H1 (cell line): Measurements from ENCODE around the gene RPUSD4. TPM values are rescaled to one million over a fixed set of nuclear protein-coding genes. Genes with fewer than 3 reads are reported as not detected.

ENCODE experiments used
- CTCF ChIA-PET: fragments of 300-600 bp; sonication (Branson Sonifier 250); formaldehyde crosslinking; loops from one replicate; lab custom pipeline; 2021; ENCODE audit not compliant: partially characterized antibody; lab: Charles Lee
- POLR2A ChIA-PET: fragments of 300-600 bp; sonication (Branson Sonifier 250); formaldehyde crosslinking; loops from one replicate; lab custom pipeline; 2021; ENCODE audit warnings: inconsistent platforms; ENCODE audit not compliant: partially characterized antibody; lab: Charles Lee
- DNase-seq, 2 experiments: peaks; one replicate each; pipeline versions ENCODE4 v3.0.0 to v3.0.0-alpha.2; 2010 to 2022; ENCODE audit warnings: low spot score in 2 of 2, low read depth in 1 of 2, mixed read lengths in 1 of 2
- FAIRE-seq: peaks from 2 replicates; lab custom pipeline; 2011; peaks lifted over from hg19 to GRCh38; lab: Jason Lieb, UNC
- H2AFZ ChIP-seq: 2 replicates; pipeline ENCODE4 v1.8.1; 2012; ENCODE audit warnings: low read length, inconsistent platforms
- H2AK5ac ChIP-seq: 2 replicates; pipeline ENCODE4 v1.6.1; 2013; ENCODE audit warnings: low read depth, low read length
- H2BK120ac ChIP-seq: replicated peaks from 2 replicates; pipeline ENCODE3; 2013; ENCODE audit warnings: low read depth, low read length, inconsistent platforms
- H2BK12ac ChIP-seq: 2 replicates; pipeline ENCODE4 v1.6.1; 2013; ENCODE audit warnings: low read depth, low read length
- H2BK15ac ChIP-seq: 2 replicates; pipeline ENCODE4 v1.6.1; 2013; ENCODE audit warnings: low read length
- H2BK20ac ChIP-seq: 2 replicates; pipeline ENCODE4 v1.6.1; 2013; ENCODE audit warnings: low read length
- H2BK5ac ChIP-seq: 2 replicates; pipeline ENCODE4 v1.6.1; 2013; ENCODE audit warnings: low read depth, low read length
- H3K14ac ChIP-seq: 2 replicates; pipeline ENCODE4 v1.6.1; 2013; ENCODE audit warnings: inconsistent platforms; ENCODE audit not compliant: insufficient read length
- H3K18ac ChIP-seq: 2 replicates; pipeline ENCODE4 v1.6.1; 2013; ENCODE audit warnings: low read length; ENCODE audit errors: extremely low read depth
- H3K23ac ChIP-seq: 2 replicates; pipeline ENCODE4 v1.6.1; 2013; ENCODE audit warnings: inconsistent platforms; ENCODE audit not compliant: insufficient read length
- H3K23me2 ChIP-seq: 2 replicates; pipeline ENCODE4 v1.6.1; 2013; ENCODE audit warnings: low read depth, low read length
- H3K27ac ChIP-seq: 2 replicates; pipeline ENCODE4 v1.6.1; 2011; ENCODE audit warnings: low read depth, low read length, inconsistent platforms
- H3K27me3 ChIP-seq, 4 experiments: replicated peaks in 1 of 4; 1 replicate in 1 of 4; 2 replicates in 3 of 4; pipeline versions ENCODE4 v1.6.1 to v1.8.1; 2011 to 2013; ENCODE audit warnings: low read length in 3 of 4, mild to moderate bottlenecking in 3 of 4, inconsistent platforms in 2 of 4, mixed read lengths in 2 of 4, moderate library complexity in 1 of 4; ENCODE audit not compliant: control insufficient read depth in 3 of 4, insufficient read depth in 3 of 4; ENCODE audit errors: extremely low read depth in 1 of 4
- H3K36me3 ChIP-seq, 4 experiments: 2 replicates each; pipeline versions ENCODE4 v1.6.1 to v1.8.1; 2011 to 2013; ENCODE audit warnings: mild to moderate bottlenecking in 4 of 4, low read length in 3 of 4, moderate library complexity in 2 of 4, control low read depth in 1 of 4, inconsistent platforms in 1 of 4; ENCODE audit not compliant: insufficient read depth in 4 of 4, control insufficient read depth in 2 of 4
- H3K4ac ChIP-seq: replicated peaks from 2 replicates; pipeline ENCODE3; 2013; ENCODE audit warnings: low read length, low read depth, mixed read lengths, inconsistent platforms; ENCODE audit not compliant: insufficient read length
- H3K4me1 ChIP-seq, 4 experiments: replicated peaks in 1 of 4; 1 replicate in 1 of 4; 2 replicates in 3 of 4; pipeline versions ENCODE4 v1.6.1 to v1.8.1; 2011 to 2013; ENCODE audit warnings: low read length in 3 of 4, inconsistent platforms in 2 of 4, mixed read lengths in 1 of 4; ENCODE audit not compliant: insufficient read depth in 4 of 4, control insufficient read depth in 3 of 4
- H3K4me2 ChIP-seq, 2 experiments: 2 replicates each; pipeline versions ENCODE4 v1.6.1 to v1.8.1; 2011 to 2013; ENCODE audit warnings: low read depth in 2 of 2, low read length in 2 of 2, control low read depth in 1 of 2, inconsistent platforms in 1 of 2, mild to moderate bottlenecking in 1 of 2; ENCODE audit not compliant: insufficient read depth in 1 of 2
- H3K4me3 ChIP-seq, 4 experiments: fragments of 200-600, 300-600 bp in 1 of 4; sonication (generic), shearing (Covaris generic), sonication (Bioruptor Twin) in 1 of 4; 2 replicates each; pipeline versions ENCODE4 v1.5.1 to v1.8.1; 2011 to 2016; ENCODE audit warnings: low read length in 4 of 4, low read depth in 3 of 4, control low read depth in 2 of 4, inconsistent platforms in 2 of 4, mild to moderate bottlenecking in 2 of 4, mixed read lengths in 1 of 4, moderate library complexity in 1 of 4; ENCODE audit not compliant: insufficient read depth in 2 of 4; ENCODE audit errors: extremely low read depth in 1 of 4
- H3K56ac ChIP-seq: replicated peaks from 2 replicates; pipeline ENCODE3; 2013; ENCODE audit warnings: low read depth, mild to moderate bottlenecking, mixed read lengths, low read length, inconsistent platforms; ENCODE audit not compliant: insufficient read length
- H3K79me1 ChIP-seq: 2 replicates; pipeline ENCODE4 v1.6.1; 2013; ENCODE audit warnings: low read depth, low read length, control low read depth
- H3K79me2 ChIP-seq, 2 experiments: 2 replicates each; pipeline versions ENCODE4 v1.6.1 to v1.8.1; 2012 to 2013; ENCODE audit warnings: low read length in 2 of 2, mild to moderate bottlenecking in 2 of 2, inconsistent platforms in 1 of 2; ENCODE audit not compliant: insufficient read depth in 2 of 2, control insufficient read depth in 1 of 2
- H3K9ac ChIP-seq, 4 experiments: replicated peaks in 1 of 4; 1 replicate in 1 of 4; 2 replicates in 3 of 4; pipeline versions ENCODE4 v1.6.1 to v1.8.1; 2011 to 2013; ENCODE audit warnings: low read depth in 3 of 4, low read length in 3 of 4, control low read depth in 2 of 4, mild to moderate bottlenecking in 2 of 4, moderate library complexity in 2 of 4, inconsistent platforms in 1 of 4; ENCODE audit errors: extremely low read depth in 1 of 4
- H3K9me3 ChIP-seq, 2 experiments: 2 replicates each; pipeline versions ENCODE4 v1.6.1 to v1.8.1; 2012 to 2013; ENCODE audit warnings: mild to moderate bottlenecking in 2 of 2, moderate library complexity in 2 of 2, control low read depth in 1 of 2, inconsistent platforms in 1 of 2, low read depth in 1 of 2, low read length in 1 of 2, mixed read lengths in 1 of 2; ENCODE audit not compliant: insufficient read depth in 2 of 2
- H4K20me1 ChIP-seq, 2 experiments: replicated peaks in 1 of 2; 2 replicates each; pipeline versions ENCODE3 to v1.8.1; 2011 to 2013; ENCODE audit warnings: inconsistent platforms in 2 of 2, low read length in 2 of 2, mild to moderate bottlenecking in 1 of 2; ENCODE audit not compliant: insufficient read depth in 2 of 2, control insufficient read depth in 1 of 2
- H4K5ac ChIP-seq: 2 replicates; pipeline ENCODE4 v1.6.1; 2013; ENCODE audit warnings: low read length, low read depth, mixed read lengths, inconsistent platforms; ENCODE audit not compliant: insufficient read length
- H4K8ac ChIP-seq: 2 replicates; pipeline ENCODE4 v1.8.0; 2013; ENCODE audit warnings: mild to moderate bottlenecking, moderate library complexity, low read length, inconsistent platforms; ENCODE audit not compliant: insufficient read depth; ENCODE audit errors: extremely low read depth
- H4K91ac ChIP-seq: replicated peaks from 2 replicates; pipeline ENCODE3; 2013; ENCODE audit warnings: low read length, mixed read lengths, inconsistent platforms; ENCODE audit not compliant: insufficient read length
- BRCA1 ChIP-seq: IDR thresholded peaks from 2 replicates; pipeline ENCODE4 v1.6.1; 2012; ENCODE audit warnings: low read depth, low read length, improper control_type of control experiment
- RAD21 ChIP-seq, 2 experiments: IDR thresholded peaks in 1 of 2; conservative IDR thresholded peaks in 1 of 2; 2 replicates each; pipeline ENCODE4 v1.6.1; 2011; ENCODE audit warnings: low read depth in 2 of 2, low read length in 2 of 2, improper control_type of control experiment in 1 of 2, inconsistent platforms in 1 of 2, mild to moderate bottlenecking in 1 of 2, moderate library complexity in 1 of 2
- WGBS, 2 experiments: shearing (Covaris generic) in 1 of 2; methylation state at CpG; one replicate each; pipeline versions ENCODE4 v1.1.6 to v1.1.7; 2013 to 2015; ENCODE audit warnings: low lambda C conversion rate in 2 of 2, mixed read lengths in 2 of 2, inconsistent platforms in 1 of 2, low coverage in 1 of 2, missing lambda C conversion rate in 1 of 2; ENCODE audit not compliant: insufficient replicate concordance in 2 of 2, insufficient coverage in 1 of 2, insufficient read length in 1 of 2; ENCODE audit errors: extremely low coverage in 1 of 2, missing lambda C conversion rate in 1 of 2; 5-methylcytosine and 5-hydroxymethylcytosine counted together
- polyA plus RNA-seq, 7 experiments: library from polyadenylated mRNA; depleted of rRNA in 3 of 7; stranded (reverse) in 5 of 7; unstranded in 2 of 7; fragments of >200 nt in 5 of 7; fragments of 200-250 nt in 2 of 7; gene quantifications; 1 replicate in 5 of 7; 2 replicates in 1 of 7; 4 replicates in 1 of 7; pipeline versions ENCODE4 v1.2.1 to v1.2.3, GENCODE V29; 2011 to 2013; ENCODE audit warnings: missing spikeins in 2 of 7, mixed read lengths in 2 of 7
- total RNA-seq: library from RNA; stranded (reverse); fragmentation: NEBNext Ultra II Directional; extraction: Animal tissue kit (Norgen Biotek cat#: 25700); gene quantifications from 2 replicates; pipeline ENCODE4 v1.2.1, GENCODE V29; 2021

The RPUSD4 gene
- total and polyA plus RNA-seq, 2 of the 8 experiments (the other 6 are each of a cell fraction or from before 2014, with no cell fraction given) = 36.1 to 50.7 TPM

- Histone ChIP-seq H3K4me1 (peaks cover 0 to 5% (median 3%) of the 10 kb centered on the region in 4 experiments; a peak in 3 of 7 replicates), H3K4ac (no peak overlapping the region), H2BK12ac (no peak overlapping the region), H3K14ac (no peak overlapping the region), H3K9ac (no peak overlapping the region), H4K8ac (no peak overlapping the region; the same call in 1 of the 2 replicates), H3K56ac (no peak overlapping the region), H2BK120ac (no peak overlapping the region), H3K9me3 (no peaks in the 10 kb centered on the region), H3K18ac (no peak overlapping the region), H3K79me2 (no peaks in the 10 kb centered on the region), H3K4me2 (no peak overlapping the region), H3K36me3 (no peaks in the 10 kb centered on the region), H3K27ac (no peak overlapping the region), H3K79me1 (no peaks in the 10 kb centered on the region), H2AK5ac (no peak overlapping the region), H2BK20ac (no peak overlapping the region), H4K20me1 (no peaks in the 10 kb centered on the region), H2BK15ac (no peak overlapping the region), H4K5ac (no peak overlapping the region), H3K23me2 (no peaks in the 10 kb centered on the region; the same call in 1 of the 2 replicates), H4K91ac (no peak overlapping the region), H2AFZ (no peak overlapping the region), H3K27me3 (no peaks in the 10 kb centered on the region), H3K4me3 (no peak overlapping the region), H2BK5ac (no peak overlapping the region), H3K23ac (no peak overlapping the region)
- no peak for FAIRE-seq
- TF ChIP-seq RAD21 (IDR thresholded peaks at IDR 0.05 in 1 of 2, conservative IDR thresholded peaks at IDR 0.05 in 1 of 2; ENCODE audit: low read depth in 2 of 2, low read length in 2 of 2) (no peak), BRCA1 (no peak)
- POLR2A ChIA-PET = interaction anchor here (0.7 kb wide), 1 partner anchor 12 kb away, joined by 3 read pairs; no protein-coding TSS in a partner anchor
- WGBS, 2 experiments = 94% methylated on average over 8 of the region's 8 CpGs; no CpG with 5 or more reads in 1 of the 2 experiments
- CTCF ChIA-PET = interaction anchor here (0.9 to 2.6 kb wide), 6 partner anchors 9 to 109 kb away, joined by 3 to 6 read pairs (median 4); no protein-coding TSS in a partner anchor
- no peak for DNase-seq
Measured at GRCh38 chr11:126172596-126173038, 38.8 kb downstream of the RPUSD4 start.
